ENCODE data around the gene WDR37.
"Not testable (repeated sequence)": the region's sequence is repeated elsewhere in the genome, so short reads cannot be mapped to it uniquely, and the experiment has no call there.

WDR37 gene

GRCh38 chr10:1041514-1041913, 14.7 kb upstream of the WDR37 start:
- DNase-seq (ENCODE audit: low read depth in 2 of 2): no peak

GRCh38 chr10:1043532-1043995, 12.6 kb upstream of the WDR37 start:
- no peak for DNase-seq (ENCODE audit: low read depth in 2 of 2)

GRCh38 chr10:1044146-1044545, 12.0 kb upstream of the WDR37 start:
- DNase-seq (ENCODE audit: low read depth in 2 of 2): no peak

- DNase-seq (ENCODE audit: low read depth in 2 of 2): no peak
Observed at GRCh38 chr10:1044964-1045363, 11.2 kb upstream of the WDR37 start.

GRCh38 chr10:1045415-1045814, 10.8 kb upstream of the WDR37 start:
- DNase-seq (ENCODE audit: low read depth in 2 of 2): no peak

GRCh38 chr10:1047937-1048336, 8.2 kb upstream of the WDR37 start:
- DNase-seq (ENCODE audit: low read depth in 2 of 2): no peak

- DNase-seq (ENCODE audit: low read depth in 2 of 2): no peak
Observed at GRCh38 chr10:1048349-1048731, 7.8 kb upstream of the WDR37 start.

GRCh38 chr10:1048732-1049424, 7.3 kb upstream of the WDR37 start, which contains the start of gene IDI1:
TSS of gene IDI1 (minus strand) at chr10:1049119. CDS start at chr10:1049003, 116 bp downstream.
- DNase-seq (ENCODE audit: low read depth in 2 of 2): peak; percentile 87

- no peak for DNase-seq (ENCODE audit: low read depth in 2 of 2)
Observed at GRCh38 chr10:1049425-1049958, 6.7 kb upstream of the WDR37 start.

GRCh38 chr10:1050145-1050544, 6.0 kb upstream of the WDR37 start:
- DNase-seq (ENCODE audit: low read depth in 2 of 2): no peak

- DNase-seq (ENCODE audit: low read depth in 2 of 2): no peak
Observed at GRCh38 chr10:1050554-1050953, 5.6 kb upstream of the WDR37 start.

- DNase-seq (ENCODE audit: low read depth in 2 of 2): no peak
Observed at GRCh38 chr10:1054684-1055083, 1.5 kb upstream of the WDR37 start.

- no peak for DNase-seq (ENCODE audit: low read depth in 2 of 2)
Observed at GRCh38 chr10:1057106-1057657, 997 bp downstream of the WDR37 start.

GRCh38 chr10:1058017-1058416, 1.8 kb downstream of the WDR37 start:
- DNase-seq (ENCODE audit: low read depth in 2 of 2): no peak

GRCh38 chr10:1059902-1060301, 3.7 kb downstream of the WDR37 start:
- no peak for DNase-seq (ENCODE audit: low read depth in 2 of 2)

GRCh38 chr10:1061930-1062774, 6.0 kb downstream of the WDR37 start:
- no peak for DNase-seq (ENCODE audit: low read depth in 2 of 2)

GRCh38 chr10:1063232-1063865, 7.2 kb downstream of the WDR37 start:
- DNase-seq (ENCODE audit: low read depth in 2 of 2): no peak

GRCh38 chr10:1064964-1065247, 8.7 kb downstream of the WDR37 start:
- DNase-seq (ENCODE audit: low read depth in 2 of 2): no peak

GRCh38 chr10:1066734-1067133, 10.5 kb downstream of the WDR37 start:
- DNase-seq (ENCODE audit: low read depth in 2 of 2): not testable (repeated sequence)

GRCh38 chr10:1068380-1069361, 12.5 kb downstream of the WDR37 start:
- no peak for DNase-seq (ENCODE audit: low read depth in 2 of 2)

GRCh38 chr10:1070919-1071318, 14.7 kb downstream of the WDR37 start:
- DNase-seq (ENCODE audit: low read depth in 2 of 2): no peak

Data from stimulated activated CD4-positive, alpha-beta T cell treated with anti-CD3 and anti-CD28 coated beads, Interleukin-1b, Interleukin-23, amount 100 ng/mL, for 1 hour (primary cell).